ENCODE results near the gene TFIP11. TPM values are rescaled to one million over a fixed set of nuclear protein-coding genes. Genes with fewer than 3 reads are reported as not detected.

Gene TFIP11
- total and polyA plus RNA-seq, 2 of the 8 experiments (the other 6 are each of a cell fraction or from before 2014, with no cell fraction given), result 18.1 to 28.3 TPM

DNA sequence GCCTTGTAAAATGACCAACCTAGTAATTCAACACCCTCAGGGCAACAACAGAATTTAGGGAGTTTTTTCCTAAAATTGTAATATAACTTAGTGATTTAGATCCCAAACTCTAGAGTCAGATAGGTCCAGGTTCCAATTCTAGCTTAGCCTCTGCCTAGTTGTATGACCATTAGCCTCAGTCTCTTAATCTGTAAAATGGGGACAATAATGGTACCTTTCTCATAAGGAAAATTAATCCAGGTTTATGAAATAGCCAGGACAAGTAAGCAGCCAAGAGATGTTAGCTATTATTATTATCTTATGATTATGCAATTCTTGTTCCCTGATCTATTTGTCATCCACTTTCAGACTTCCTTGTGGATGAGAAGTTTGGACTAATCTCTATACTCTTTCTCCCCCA is 4.1 kb downstream of the TFIP11 start:
- FAIRE-seq, result no peak
- H4K20me1 ChIP-seq (replicated peaks in 1 of 2; ENCODE audit: control insufficient read depth in 1 of 2, insufficient read depth in 2 of 2, low read length in 2 of 2), result no peaks in the 10 kb centered on the region
- no peak overlapping the region for H4K8ac ChIP-seq (ENCODE audit: extremely low read depth, insufficient read depth, low read length)
- H3K4me2 ChIP-seq (ENCODE audit: insufficient read depth in 1 of 2, low read depth in 2 of 2, low read length in 2 of 2), result no peak overlapping the region
- CTCF ChIA-PET (ENCODE audit: partially characterized antibody), result interaction anchor here (0.7 to 1.2 kb wide), 3 partner anchors 14 to 143 kb away, joined by 3 read pairs; no protein-coding TSS in a partner anchor
- no peak overlapping the region for H3K56ac ChIP-seq (replicated peaks; ENCODE audit: insufficient read length, low read depth, low read length)
- H2BK20ac ChIP-seq (ENCODE audit: low read length), result no peak overlapping the region
- POLR2A ChIA-PET (ENCODE audit: partially characterized antibody), result interaction anchor here (0.8 to 2.7 kb wide), 3 partner anchors 8 to 166 kb away, joined by 3 to 9 read pairs (median 3); no protein-coding TSS in a partner anchor
- H3K27ac ChIP-seq (ENCODE audit: low read depth, low read length), result no peak overlapping the region
- H2BK5ac ChIP-seq (ENCODE audit: low read depth, low read length), result no peak overlapping the region
- H3K23me2 ChIP-seq (ENCODE audit: low read depth, low read length), result peaks cover 6% of the 10 kb centered on the region; the same call in 1 of the 2 replicates
- H3K14ac ChIP-seq (ENCODE audit: insufficient read length), result no peak overlapping the region
- no peak overlapping the region for H3K23ac ChIP-seq (ENCODE audit: insufficient read length)
- peaks cover 4 to 18% of the 10 kb centered on the region in 2 experiments for H3K79me2 ChIP-seq (ENCODE audit: control insufficient read depth in 1 of 2, insufficient read depth in 2 of 2, low read length in 2 of 2)
- no peak overlapping the region for H2AK5ac ChIP-seq (ENCODE audit: low read depth, low read length)
- no peak overlapping the region for H3K4ac ChIP-seq (replicated peaks; ENCODE audit: insufficient read length, low read depth, low read length)
- peaks cover 26 to 55% (median 49%) of the 10 kb centered on the region in 4 experiments for H3K36me3 ChIP-seq (ENCODE audit: control insufficient read depth in 2 of 4, insufficient read depth in 4 of 4, low read length in 3 of 4)
- H2AFZ ChIP-seq (ENCODE audit: low read length), result no peak overlapping the region
- H3K27me3 ChIP-seq (replicated peaks in 1 of 4; ENCODE audit: control insufficient read depth in 3 of 4, extremely low read depth in 1 of 4, insufficient read depth in 3 of 4, low read length in 3 of 4), result no peaks in the 10 kb centered on the region
- H3K9me3 ChIP-seq (ENCODE audit: insufficient read depth in 2 of 2, low read depth in 1 of 2, low read length in 1 of 2), result no peaks in the 10 kb centered on the region
- H3K18ac ChIP-seq (ENCODE audit: extremely low read depth, low read length), result no peak overlapping the region
- DNase-seq (ENCODE audit: low read depth in 1 of 2, low spot score in 2 of 2), result no peak
- H3K4me1 ChIP-seq (replicated peaks in 1 of 4; ENCODE audit: control insufficient read depth in 3 of 4, insufficient read depth in 4 of 4, low read length in 3 of 4), result peaks cover 3 to 6% (median 4%) of the 10 kb centered on the region in 4 experiments; a peak in 5 of 7 replicates
- TF ChIP-seq SAP30 (IDR thresholded peaks at IDR 0.05; ENCODE audit: insufficient read depth, insufficient replicate concordance, low read length) (no peak), RNF2 (IDR thresholded peaks at IDR 0.05; ENCODE audit: borderline replicate concordance, low read depth, low read length, missing control alignments, poor library complexity, severe bottlenecking) (no peak), RAD21 (IDR thresholded peaks at IDR 0.05 in 1 of 2, conservative IDR thresholded peaks at IDR 0.05 in 1 of 2; ENCODE audit: low read depth in 2 of 2, low read length in 2 of 2) (no peak), POU5F1 (IDR thresholded peaks at IDR 0.05; ENCODE audit: low read depth, low read length) (no peak), TBP (IDR thresholded peaks at IDR 0.05; ENCODE audit: low read depth, low read length) (no peak), CHD2 (IDR thresholded peaks at IDR 0.05; ENCODE audit: low read length) (no peak), TAF1 (IDR thresholded peaks at IDR 0.05; ENCODE audit: low read depth, low read length) (no peak), RXRA (IDR thresholded peaks at IDR 0.05; ENCODE audit: insufficient read depth, low read depth, low read length) (no peak)
- no peak overlapping the region for H4K5ac ChIP-seq (ENCODE audit: insufficient read length, low read depth, low read length)
- no peak overlapping the region for H2BK120ac ChIP-seq (replicated peaks; ENCODE audit: low read depth, low read length)
- H3K9ac ChIP-seq (replicated peaks in 1 of 4; ENCODE audit: extremely low read depth in 1 of 4, low read depth in 3 of 4, low read length in 3 of 4), result no peak overlapping the region
- H2BK15ac ChIP-seq (ENCODE audit: low read length), result no peak overlapping the region
- no peak overlapping the region for H3K4me3 ChIP-seq (ENCODE audit: extremely low read depth in 1 of 4, insufficient read depth in 2 of 4, low read depth in 3 of 4, low read length in 4 of 4)
- no peak overlapping the region for H4K91ac ChIP-seq (replicated peaks; ENCODE audit: insufficient read length, low read length)
- no peak overlapping the region for H2BK12ac ChIP-seq (ENCODE audit: low read depth, low read length)
- no peaks in the 10 kb centered on the region for H3K79me1 ChIP-seq (ENCODE audit: low read depth, low read length)
